Naive thymus-derived CD4-positive, alpha-beta T cell (primary cell): Measurements from ENCODE around the gene TSR3. TPM values are rescaled to one million over a fixed set of nuclear protein-coding genes. Genes with fewer than 3 reads are reported as not detected.

ENCODE experiments used
- ATAC-seq: fragments of 150-1000 bp; cut with Tn5 transposase; 2 replicates; pipeline ENCODE4 v1.10.0; 2021; ENCODE audit warnings: mild to moderate bottlenecking, moderate library complexity
- CTCF ChIA-PET: fragments of 350-600 bp; sonication (Branson Sonifier 250); formaldehyde crosslinking; loops from one replicate; lab custom pipeline; 2021; ENCODE audit warnings: antibody characterized with exemption; lab: Charles Lee
- POLR2A ChIA-PET: fragments of 350-600 bp; sonication (Branson Sonifier 250); formaldehyde crosslinking; loops from one replicate; lab custom pipeline; 2021; ENCODE audit warnings: antibody characterized with exemption, inconsistent platforms; lab: Charles Lee
- DNase-seq, 9 donors: peaks; one replicate each; pipeline versions ENCODE4 v3.0.0 to v3.0.0-alpha.2; 2020 to 2022; ENCODE audit warnings: mixed read lengths in 1 of 9
- H3K27ac ChIP-seq: one replicate; pipeline ENCODE4 v1.7.0; 2013; ENCODE audit warnings: mild to moderate bottlenecking, low read depth, low read length, moderate library complexity
- H3K27me3 ChIP-seq, 2 donors: one replicate each; pipeline ENCODE4 v1.7.0; 2013; ENCODE audit warnings: low read length in 2 of 2, mild to moderate bottlenecking in 2 of 2, moderate library complexity in 2 of 2; ENCODE audit not compliant: control insufficient read depth in 2 of 2, insufficient read depth in 2 of 2
- H3K36me3 ChIP-seq, 3 experiments: 1 replicate in 2 of 3; 2 replicates in 1 of 3; pipeline ENCODE4 v1.7.0; 2013; ENCODE audit warnings: low read length in 3 of 3, mild to moderate bottlenecking in 3 of 3, moderate library complexity in 1 of 3; ENCODE audit not compliant: insufficient read depth in 3 of 3, control insufficient read depth in 2 of 3
- H3K4me1 ChIP-seq, 2 donors: one replicate each; pipeline ENCODE4 v1.7.0; 2013; ENCODE audit warnings: low read length in 2 of 2, mild to moderate bottlenecking in 2 of 2, moderate library complexity in 1 of 2; ENCODE audit not compliant: control insufficient read depth in 2 of 2, insufficient read depth in 2 of 2
- H3K4me3 ChIP-seq: 2 replicates; pipeline ENCODE4 v1.7.0; 2013; ENCODE audit warnings: mild to moderate bottlenecking, low read length
- H3K9me3 ChIP-seq, 3 experiments: 1 replicate in 2 of 3; 2 replicates in 1 of 3; pipeline ENCODE4 v1.7.0; 2013; ENCODE audit warnings: low read length in 3 of 3; ENCODE audit not compliant: control insufficient read depth in 2 of 3
- H3K27ac Mint-ChIP-seq, 9 donors: one replicate each; pipeline ENCODE4 v1.8.0; 2020 to 2022; ENCODE audit warnings: mixed read lengths in 9 of 9, mild to moderate bottlenecking in 8 of 9, moderate library complexity in 5 of 9, inconsistent platforms in 2 of 9
- H3K27me3 Mint-ChIP-seq, 5 donors: one replicate each; pipeline ENCODE4 v1.8.0; 2021 to 2022; ENCODE audit warnings: mixed read lengths in 5 of 5, mild to moderate bottlenecking in 1 of 5
- H3K36me3 Mint-ChIP-seq, 5 donors: one replicate each; pipeline ENCODE4 v1.8.0; 2020 to 2022; ENCODE audit warnings: mixed read lengths in 5 of 5, mild to moderate bottlenecking in 3 of 5, inconsistent platforms in 1 of 5
- H3K4me1 Mint-ChIP-seq, 7 donors: one replicate each; pipeline ENCODE4 v1.8.0; 2020 to 2022; ENCODE audit warnings: mixed read lengths in 7 of 7, mild to moderate bottlenecking in 3 of 7, inconsistent platforms in 1 of 7
- H3K4me3 Mint-ChIP-seq, 10 donors: one replicate each; pipeline ENCODE4 v1.8.0; 2020 to 2022; ENCODE audit warnings: mild to moderate bottlenecking in 10 of 10, mixed read lengths in 10 of 10, moderate library complexity in 6 of 10, inconsistent platforms in 2 of 10
- H3K9me3 Mint-ChIP-seq, 11 donors: one replicate each; pipeline ENCODE4 v1.8.0; 2020 to 2022; ENCODE audit warnings: mixed read lengths in 11 of 11, mild to moderate bottlenecking in 4 of 11, inconsistent platforms in 1 of 11, moderate library complexity in 1 of 11
- intact Hi-C, 2 donors: fragments of 100-400 bp; cut with micrococcal nuclease; formaldehyde crosslinking; loops; one replicate each; pipeline ENCODE4 v1.15.1; 2023
- polyA plus RNA-seq, 2 donors: library from polyadenylated mRNA; unstranded; fragments of 300-500 nt; fragmentation: Illumina TruSeq; gene quantifications; one replicate each; pipeline ENCODE4 v1.2.3, GENCODE V29; 2021
- total RNA-seq, 6 experiments: library from RNA in 5 of 6; stranded (reverse) in 5 of 6; gene quantifications; 1 replicate in 5 of 6; 2 replicates in 1 of 6; pipeline ENCODE4 v1.2.3 and lab custom pipeline; 2021 to 2026

Gene TSR3
- total and polyA plus RNA-seq, 7 experiments from 2014 or later, result 21.0 to 103 (median 39.8) TPM

GRCh38 chr16:1349951-1350350 is 1.7 kb downstream of the TSR3 start:
- peak overlapping the region; percentile 38 to 88 (median 80) for H3K4me3 Mint-ChIP-seq
- no peak for ATAC-seq
- peaks cover 0 to 2% (median 0%) of the 10 kb centered on the region in 5 donors for H3K36me3 Mint-ChIP-seq
- H3K9me3 Mint-ChIP-seq, result peaks cover 0 to 16% (median 0%) of the 10 kb centered on the region in 11 donors
- CTCF ChIA-PET, result no interaction called here
- POLR2A ChIA-PET, result interaction anchor here (1.7 kb wide), 1 partner anchor 41 kb away, joined by 5 read pairs; the partner anchor contains the start of gene UBE2I
- no peak overlapping the region for H3K4me3 ChIP-seq
- intact Hi-C loops, result loop anchor here in 1 of 2 donors (2.0 to 10.0 kb wide), 4 partner anchors 41 to 823 kb away; partner anchors contain the start of genes CAPN15, EME2, MRPS34 and NME3
- H3K4me1 ChIP-seq, result peaks cover 13 to 21% of the 10 kb centered on the region in 2 donors
- no peak overlapping the region for H3K27ac ChIP-seq
- peaks cover 0 to 5% (median 0%) of the 10 kb centered on the region in 5 donors for H3K27me3 Mint-ChIP-seq
- no peaks in the 10 kb centered on the region for H3K9me3 ChIP-seq
- H3K4me1 Mint-ChIP-seq, result peaks cover 24 to 41% (median 28%) of the 10 kb centered on the region in 7 donors
- no peaks in the 10 kb centered on the region for H3K27me3 ChIP-seq
- H3K27ac Mint-ChIP-seq, result peak overlapping the region in 5 of 9 donors; percentile 14 to 66 (median 62)
- DNase-seq, result no peak
- H3K36me3 ChIP-seq, result peaks cover 0 to 31% (median 0%) of the 10 kb centered on the region in 3 experiments

GRCh38 chr16:1349351-1349750 is 2.3 kb downstream of the TSR3 start:
- Mint-ChIP-seq H3K9me3 (peaks cover 0 to 16% (median 0%) of the 10 kb centered on the region in 11 donors), H3K36me3 (peaks cover 0 to 2% (median 0%) of the 10 kb centered on the region in 5 donors)
- CTCF ChIA-PET, result interaction anchor here (0.6 kb wide), 1 partner anchor 608 kb away, joined by 3 read pairs; the partner anchor contains the start of gene CIAO3

GRCh38 chr16:1348926-1349325 is 2.8 kb downstream of the TSR3 start:
- intact Hi-C loops, result loop anchor here in 1 of 2 donors (10.0 kb wide), 1 partner anchor 426 kb away; the partner anchor contains the start of genes EME2, MRPS34 and NME3
- H3K27ac ChIP-seq, result no peak overlapping the region
- CTCF ChIA-PET, result interaction anchor here (0.6 kb wide), 1 partner anchor 608 kb away, joined by 3 read pairs; the partner anchor contains the start of gene CIAO3
- Mint-ChIP-seq H3K4me3 (peak overlapping the region in 1 of 10 donors; percentile 29), H3K27me3 (peaks cover 0 to 5% (median 0%) of the 10 kb centered on the region in 5 donors), H3K4me1 (peaks cover 23 to 32% (median 25%) of the 10 kb centered on the region in 7 donors), H3K36me3 (peaks cover 0 to 2% (median 0%) of the 10 kb centered on the region in 5 donors), H3K9me3 (peaks cover 0 to 16% (median 0%) of the 10 kb centered on the region in 11 donors), H3K27ac (no peak overlapping the region)
- peaks cover 13 to 20% of the 10 kb centered on the region in 2 donors for H3K4me1 ChIP-seq
- H3K36me3 ChIP-seq, result peaks cover 0 to 31% (median 0%) of the 10 kb centered on the region in 3 experiments
- POLR2A ChIA-PET, result interaction anchor here (1.1 kb wide), 1 partner anchor 17 kb away, joined by 3 read pairs; no protein-coding TSS in a partner anchor
- no peak overlapping the region for H3K4me3 ChIP-seq
- no peak for ATAC-seq
- no peak for DNase-seq
- H3K9me3 ChIP-seq, result no peaks in the 10 kb centered on the region
- H3K27me3 ChIP-seq, result no peaks in the 10 kb centered on the region

More at GRCh38 chr16:1349351-1349750, 2.3 kb downstream of the TSR3 start:
- H3K4me1 Mint-ChIP-seq, result peaks cover 23 to 36% (median 27%) of the 10 kb centered on the region in 7 donors
- Histone ChIP-seq H3K36me3 (peaks cover 0 to 31% (median 0%) of the 10 kb centered on the region in 3 experiments), H3K4me3 (no peak overlapping the region), H3K27ac (no peak overlapping the region), H3K27me3 (no peaks in the 10 kb centered on the region), H3K9me3 (no peaks in the 10 kb centered on the region), H3K4me1 (peaks cover 13 to 21% of the 10 kb centered on the region in 2 donors)
- H3K27me3 Mint-ChIP-seq, result peaks cover 0 to 5% (median 0%) of the 10 kb centered on the region in 5 donors
- intact Hi-C loops, result loop anchor here in 1 of 2 donors (10.0 kb wide), 1 partner anchor 425 kb away; the partner anchor contains the start of genes EME2, MRPS34 and NME3
- POLR2A ChIA-PET, result no interaction called here
- H3K4me3 Mint-ChIP-seq, result peak overlapping the region in 3 of 10 donors; percentile 4 to 88 (median 29)
- ATAC-seq (no peak), DNase-seq (no peak)
- no peak overlapping the region for H3K27ac Mint-ChIP-seq

GRCh38 chr16:1348441-1348840 is 3.2 kb downstream of the TSR3 start:
- Histone ChIP-seq H3K4me3 (no peak overlapping the region), H3K27ac (no peak overlapping the region), H3K9me3 (no peaks in the 10 kb centered on the region), H3K27me3 (no peaks in the 10 kb centered on the region), H3K36me3 (peaks cover 0 to 31% (median 0%) of the 10 kb centered on the region in 3 experiments), H3K4me1 (peaks cover 13 to 17% of the 10 kb centered on the region in 2 donors)
- Mint-ChIP-seq H3K9me3 (peaks cover 0 to 12% (median 0%) of the 10 kb centered on the region in 11 donors), H3K4me3 (no peak overlapping the region), H3K27me3 (peaks cover 0 to 5% (median 0%) of the 10 kb centered on the region in 5 donors), H3K4me1 (peaks cover 18 to 27% (median 22%) of the 10 kb centered on the region in 7 donors), H3K36me3 (peaks cover 0 to 2% (median 0%) of the 10 kb centered on the region in 5 donors), H3K27ac (no peak overlapping the region)
- DNase-seq (no peak), ATAC-seq (no peak)
- CTCF ChIA-PET, result no interaction called here
- POLR2A ChIA-PET, result interaction anchor here (1.1 kb wide), 1 partner anchor 17 kb away, joined by 3 read pairs; no protein-coding TSS in a partner anchor
- intact Hi-C loops, result loop anchor here in 1 of 2 donors (10.0 kb wide), 1 partner anchor 426 kb away; the partner anchor contains the start of genes EME2, MRPS34 and NME3

- POLR2A ChIA-PET, result interaction anchor here (1.1 kb wide), 1 partner anchor 18 kb away, joined by 3 read pairs; no protein-coding TSS in a partner anchor
- no peak overlapping the region for H3K27ac Mint-ChIP-seq
- CTCF ChIA-PET, result no interaction called here
These were observed 3.7 kb downstream of the TSR3 start for GRCh38 chr16:1347962-1348361.

GRCh38 chr16:1347286-1347855 is 4.3 kb downstream of the TSR3 start:
- Mint-ChIP-seq H3K4me1 (peaks cover 19 to 26% (median 22%) of the 10 kb centered on the region in 7 donors), H3K36me3 (peaks cover 0 to 2% (median 0%) of the 10 kb centered on the region in 5 donors), H3K27me3 (peaks cover 0 to 2% (median 0%) of the 10 kb centered on the region in 5 donors), H3K4me3 (no peak overlapping the region), H3K9me3 (peaks cover 0 to 8% (median 0%) of the 10 kb centered on the region in 11 donors), H3K27ac (no peak overlapping the region)
- DNase-seq, result no peak
- ChIA-PET CTCF (no interaction called here), POLR2A (interaction anchor here (1.1 kb wide), 1 partner anchor 18 kb away, joined by 3 read pairs; no protein-coding TSS in a partner anchor)
- intact Hi-C loops, result loop anchor here in 1 of 2 donors (10.0 kb wide), 1 partner anchor 427 kb away; the partner anchor contains the start of genes EME2, MRPS34 and NME3
- Histone ChIP-seq H3K9me3 (no peaks in the 10 kb centered on the region), H3K4me3 (no peak overlapping the region), H3K27ac (no peak overlapping the region), H3K4me1 (peaks cover 11 to 17% of the 10 kb centered on the region in 2 donors), H3K27me3 (no peaks in the 10 kb centered on the region), H3K36me3 (peaks cover 0 to 31% (median 0%) of the 10 kb centered on the region in 3 experiments)
- no peak for ATAC-seq

More at GRCh38 chr16:1347962-1348361, 3.7 kb downstream of the TSR3 start:
- ATAC-seq, result no peak
- no peaks in the 10 kb centered on the region for H3K9me3 ChIP-seq
- DNase-seq, result no peak
- H3K27me3 ChIP-seq, result no peaks in the 10 kb centered on the region
- Mint-ChIP-seq H3K4me3 (no peak overlapping the region), H3K36me3 (peaks cover 0 to 2% (median 0%) of the 10 kb centered on the region in 5 donors), H3K9me3 (peaks cover 0 to 11% (median 0%) of the 10 kb centered on the region in 11 donors), H3K27me3 (peaks cover 0 to 5% (median 0%) of the 10 kb centered on the region in 5 donors), H3K4me1 (peaks cover 18 to 26% (median 22%) of the 10 kb centered on the region in 7 donors)
- H3K4me3 ChIP-seq, result no peak overlapping the region
- peaks cover 0 to 31% (median 0%) of the 10 kb centered on the region in 3 experiments for H3K36me3 ChIP-seq
- H3K4me1 ChIP-seq, result peaks cover 13 to 18% of the 10 kb centered on the region in 2 donors
- intact Hi-C loops, result loop anchor here in 1 of 2 donors (10.0 kb wide), 1 partner anchor 427 kb away; the partner anchor contains the start of genes EME2, MRPS34 and NME3
- H3K27ac ChIP-seq, result no peak overlapping the region
